ENCODE results near the gene DNMT3B.

Gene DNMT3B

DNA sequence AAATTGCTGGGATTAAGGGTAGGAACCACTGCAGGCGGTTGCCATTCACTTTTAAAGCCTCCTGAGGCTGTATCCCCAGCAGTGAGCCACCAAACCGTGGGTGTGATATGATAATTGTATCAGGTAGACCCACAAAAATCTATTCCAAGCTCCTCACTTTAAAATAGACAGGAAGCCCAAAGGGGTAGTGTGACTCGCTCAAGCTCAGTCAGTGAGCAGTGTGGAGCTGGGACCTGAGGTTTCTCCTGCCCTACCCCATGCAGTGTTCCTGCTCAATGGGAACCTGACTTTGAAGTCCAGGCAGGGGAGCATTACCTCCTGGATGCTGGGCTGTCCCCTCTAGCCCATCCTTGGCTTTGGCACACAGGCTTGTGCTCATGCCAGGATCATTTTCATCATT is 42.6 kb downstream of the DNMT3B start:
- Histone ChIP-seq H4K20me1 (ENCODE audit: low read depth, low read length) (no peaks in the 10 kb centered on the region), H3K9ac (ENCODE audit: low read length) (no peak overlapping the region), H2AFZ (ENCODE audit: low read depth, low read length, severe bottlenecking) (no peak overlapping the region), H3K4me2 (ENCODE audit: low read depth, low read length, poor library complexity, severe bottlenecking) (no peak overlapping the region), H3K36me3 (ENCODE audit: low read length) (no peaks in the 10 kb centered on the region), H3K79me2 (ENCODE audit: insufficient read depth, low read length) (no peaks in the 10 kb centered on the region), H3K27ac (ENCODE audit: low read depth, low read length) (no peak overlapping the region), H3K4me3 (ENCODE audit: insufficient read depth, low read length, poor library complexity, severe bottlenecking) (no peak overlapping the region), H3F3A (ENCODE audit: insufficient read depth) (no peaks in the 10 kb centered on the region), H3K9me2 (replicated peaks; ENCODE audit: insufficient read depth, low read length) (no peaks in the 10 kb centered on the region), H3K9me3 (ENCODE audit: insufficient read depth, low read length) (no peaks in the 10 kb centered on the region), H3K27me3 (ENCODE audit: low read length) (no peaks in the 10 kb centered on the region)
- TF ChIP-seq, protein P1, sequence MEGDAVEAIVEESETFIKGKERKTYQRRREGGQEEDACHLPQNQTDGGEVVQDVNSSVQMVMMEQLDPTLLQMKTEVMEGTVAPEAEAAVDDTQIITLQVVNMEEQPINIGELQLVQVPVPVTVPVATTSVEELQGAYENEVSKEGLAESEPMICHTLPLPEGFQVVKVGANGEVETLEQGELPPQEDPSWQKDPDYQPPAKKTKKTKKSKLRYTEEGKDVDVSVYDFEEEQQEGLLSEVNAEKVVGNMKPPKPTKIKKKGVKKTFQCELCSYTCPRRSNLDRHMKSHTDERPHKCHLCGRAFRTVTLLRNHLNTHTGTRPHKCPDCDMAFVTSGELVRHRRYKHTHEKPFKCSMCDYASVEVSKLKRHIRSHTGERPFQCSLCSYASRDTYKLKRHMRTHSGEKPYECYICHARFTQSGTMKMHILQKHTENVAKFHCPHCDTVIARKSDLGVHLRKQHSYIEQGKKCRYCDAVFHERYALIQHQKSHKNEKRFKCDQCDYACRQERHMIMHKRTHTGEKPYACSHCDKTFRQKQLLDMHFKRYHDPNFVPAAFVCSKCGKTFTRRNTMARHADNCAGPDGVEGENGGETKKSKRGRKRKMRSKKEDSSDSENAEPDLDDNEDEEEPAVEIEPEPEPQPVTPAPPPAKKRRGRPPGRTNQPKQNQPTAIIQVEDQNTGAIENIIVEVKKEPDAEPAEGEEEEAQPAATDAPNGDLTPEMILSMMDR (IDR thresholded peaks at IDR 0.05; ENCODE audit: insufficient read depth, low read length, poor library complexity, severe bottlenecking): no peak
- no peak for TF ChIP-seq EZH2phosphoT487 (conservative IDR thresholded peaks at IDR 0.05; ENCODE audit: low read length)

DNA sequence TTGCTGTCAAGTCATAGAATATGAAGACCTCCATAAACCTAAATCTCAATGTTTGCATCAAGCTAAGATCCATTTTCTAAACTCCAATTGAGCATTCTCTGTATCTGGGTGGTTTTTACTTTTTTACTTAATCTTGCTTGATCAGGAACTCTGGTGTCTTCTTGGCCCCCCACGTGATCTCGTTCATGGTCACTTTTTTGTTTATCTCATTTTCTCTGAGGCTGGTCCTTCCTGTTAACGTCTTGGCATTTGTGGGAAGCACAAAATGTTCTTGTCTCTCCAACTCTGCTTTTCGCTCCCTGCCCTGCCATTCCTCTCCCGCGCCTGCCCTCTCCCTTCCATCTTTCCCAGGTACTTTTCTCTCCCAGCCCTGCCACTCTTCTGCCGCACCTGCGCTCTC is 43.5 kb downstream of the DNMT3B start:
- Histone ChIP-seq H3K27ac (ENCODE audit: low read depth, low read length) (no peak overlapping the region), H3K36me3 (ENCODE audit: low read length) (no peaks in the 10 kb centered on the region), H3F3A (ENCODE audit: insufficient read depth) (no peaks in the 10 kb centered on the region)

DNA sequence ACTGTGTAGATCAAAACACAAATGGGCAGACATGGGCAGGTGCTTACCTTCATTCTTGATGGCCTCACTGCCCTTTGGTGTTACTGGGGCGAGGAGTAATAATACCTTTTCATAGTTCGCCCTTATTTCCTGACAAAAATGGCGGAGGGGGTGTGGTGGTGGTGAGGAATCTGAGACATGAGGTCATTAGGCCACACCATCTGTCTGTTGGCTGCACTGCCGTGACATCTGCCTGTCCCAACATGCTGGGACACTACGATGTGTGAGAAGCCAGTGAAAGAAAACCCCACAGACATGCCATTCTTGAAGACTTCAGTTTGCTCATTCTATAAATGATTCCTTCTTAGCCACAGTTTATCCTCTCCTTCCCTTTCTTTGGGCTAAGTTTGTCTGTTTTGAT is 44.2 kb downstream of the DNMT3B start:
- Histone ChIP-seq H3K36me3 (ENCODE audit: low read length) (no peaks in the 10 kb centered on the region), H3K9ac (ENCODE audit: low read length) (no peak overlapping the region), H3K27ac (ENCODE audit: low read depth, low read length) (no peak overlapping the region), H3K27me3 (ENCODE audit: low read length) (no peaks in the 10 kb centered on the region), H3K79me2 (ENCODE audit: insufficient read depth, low read length) (no peaks in the 10 kb centered on the region), H3K4me2 (ENCODE audit: low read depth, low read length, poor library complexity, severe bottlenecking) (no peak overlapping the region), H3K9me3 (ENCODE audit: insufficient read depth, low read length) (no peaks in the 10 kb centered on the region), H3K9me2 (replicated peaks; ENCODE audit: insufficient read depth, low read length) (no peaks in the 10 kb centered on the region), H4K20me1 (ENCODE audit: low read depth, low read length) (no peaks in the 10 kb centered on the region), H3F3A (ENCODE audit: insufficient read depth) (no peaks in the 10 kb centered on the region), H2AFZ (ENCODE audit: low read depth, low read length, severe bottlenecking) (no peak overlapping the region), H3K4me3 (ENCODE audit: insufficient read depth, low read length, poor library complexity, severe bottlenecking) (no peak overlapping the region)
- TF ChIP-seq, protein P1 (IDR thresholded peaks at IDR 0.05; ENCODE audit: insufficient read depth, low read length, poor library complexity, severe bottlenecking): no peak
- no peak for TF ChIP-seq EZH2phosphoT487 (conservative IDR thresholded peaks at IDR 0.05; ENCODE audit: low read length)

More for the DNA sequence above, 43.5 kb downstream of the DNMT3B start:
- no peak overlapping the region for H3K4me2 ChIP-seq (ENCODE audit: low read depth, low read length, poor library complexity, severe bottlenecking)
- H3K4me3 ChIP-seq (ENCODE audit: insufficient read depth, low read length, poor library complexity, severe bottlenecking): no peak overlapping the region
- no peak overlapping the region for H3K9ac ChIP-seq (ENCODE audit: low read length)
- H2AFZ ChIP-seq (ENCODE audit: low read depth, low read length, severe bottlenecking): no peak overlapping the region
- no peaks in the 10 kb centered on the region for H3K9me2 ChIP-seq (replicated peaks; ENCODE audit: insufficient read depth, low read length)
- H4K20me1 ChIP-seq (ENCODE audit: low read depth, low read length): no peaks in the 10 kb centered on the region
- H3K79me2 ChIP-seq (ENCODE audit: insufficient read depth, low read length): no peaks in the 10 kb centered on the region
- H3K27me3 ChIP-seq (ENCODE audit: low read length): no peaks in the 10 kb centered on the region
- TF ChIP-seq, protein P1 (IDR thresholded peaks at IDR 0.05; ENCODE audit: insufficient read depth, low read length, poor library complexity, severe bottlenecking): no peak
- TF ChIP-seq EZH2phosphoT487 (conservative IDR thresholded peaks at IDR 0.05; ENCODE audit: low read length): no peak
- H3K9me3 ChIP-seq (ENCODE audit: insufficient read depth, low read length): no peaks in the 10 kb centered on the region
